Activated CD8-positive, alpha-beta T cell treated with anti-CD3 and anti-CD28 coated beads for 36 hours (primary cell): Measurements from ENCODE around the gene PLPPR2. TPM values are rescaled to one million over a fixed set of nuclear protein-coding genes. Genes with fewer than 3 reads are reported as not detected.

Experiments
- ATAC-seq: fragments of 200-7000 bp; cut with Tn5 transposase; one replicate; pipeline ENCODE4 v1.10.0; 2021; ENCODE audit warnings: mild to moderate bottlenecking, moderate library complexity
- CTCF ChIA-PET: fragments of 350-600 bp; sonication (Branson Sonifier 250); formaldehyde crosslinking; loops from one replicate; lab custom pipeline; 2021; ENCODE audit warnings: antibody characterized with exemption; lab: Charles Lee
- POLR2A ChIA-PET: fragments of 350-600 bp; sonication (Branson Sonifier 250); formaldehyde crosslinking; loops from one replicate; lab custom pipeline; 2021; ENCODE audit warnings: antibody characterized with exemption; lab: Charles Lee
- DNase-seq: peaks from one replicate; pipeline ENCODE4 v3.0.0-alpha.2; 2020
- H3K27ac Mint-ChIP-seq: one replicate; pipeline ENCODE4 v1.8.0; 2021; ENCODE audit warnings: mild to moderate bottlenecking, mixed read lengths
- H3K27me3 Mint-ChIP-seq: one replicate; pipeline ENCODE4 v1.8.0; 2021; ENCODE audit warnings: mixed read lengths
- H3K36me3 Mint-ChIP-seq: one replicate; pipeline ENCODE4 v1.8.0; 2021; ENCODE audit warnings: low read depth, mixed read lengths
- H3K4me1 Mint-ChIP-seq: one replicate; pipeline ENCODE4 v1.8.0; 2021; ENCODE audit warnings: low read depth, mixed read lengths
- H3K4me3 Mint-ChIP-seq: one replicate; pipeline ENCODE4 v1.8.0; 2021; ENCODE audit warnings: mild to moderate bottlenecking, moderate library complexity, mixed read lengths
- H3K9me3 Mint-ChIP-seq: one replicate; pipeline ENCODE4 v1.8.0; 2021; ENCODE audit warnings: mixed read lengths
- CTCF ChIP-seq: fragments of 200-600 bp; IDR thresholded peaks from one replicate; pipeline ENCODE4 v1.8.0; 2022; ENCODE audit warnings: antibody characterized with exemption, mild to moderate bottlenecking
- intact Hi-C: fragments of 100-400 bp; cut with micrococcal nuclease; formaldehyde crosslinking; loops from one replicate; pipeline ENCODE4 v1.10.0; 2022
- total RNA-seq, 2 experiments: library from RNA; stranded (reverse); gene quantifications; one replicate each; pipeline ENCODE4 v1.2.3, GENCODE V29; 2021

PLPPR2 gene
- total RNA-seq, 2 experiments from 2014 or later, result 1.2 to 1.8 TPM

DNA sequence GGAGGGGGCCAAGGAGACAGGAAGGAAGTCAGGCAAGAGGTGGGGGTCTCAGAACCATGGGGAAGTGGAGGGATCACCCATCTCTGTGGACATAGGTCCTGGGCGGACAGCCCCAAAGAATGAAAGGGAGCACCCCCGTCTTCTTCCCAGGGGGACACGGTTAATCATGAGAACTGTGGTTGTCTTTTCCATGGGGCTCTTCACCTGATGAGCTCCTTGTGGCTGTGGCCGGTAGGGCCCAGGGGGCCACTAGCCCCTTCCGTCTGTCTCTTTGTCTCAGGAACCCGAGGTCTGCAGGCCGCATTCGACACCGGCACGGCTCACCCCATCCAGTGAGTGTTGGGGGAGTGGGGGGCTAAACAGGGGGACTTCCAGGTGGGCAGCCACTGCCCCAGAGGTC lies 8.6 kb downstream of the PLPPR2 start:
- no peaks in the 10 kb centered on the region for H3K9me3 Mint-ChIP-seq
- H3K27me3 Mint-ChIP-seq, result no peaks in the 10 kb centered on the region

GRCh38 chr19:11364296-11364904 lies 9.2 kb downstream of the PLPPR2 start:
- ChIA-PET CTCF (no interaction called here), POLR2A (interaction anchor here (1.4 kb wide), 1 partner anchor 10 kb away, joined by 3 read pairs; the partner anchor contains the start of gene SWSAP1)
- Mint-ChIP-seq H3K27me3 (no peaks in the 10 kb centered on the region), H3K4me3 (no peak overlapping the region), H3K4me1 (no peaks in the 10 kb centered on the region), H3K36me3 (peaks cover 8% of the 10 kb centered on the region), H3K9me3 (no peaks in the 10 kb centered on the region), H3K27ac (no peak overlapping the region)
- intact Hi-C loops, result no loop called here
- ATAC-seq (no peak), DNase-seq (no peak)
- TF ChIP-seq CTCF, result no peak

More for the DNA sequence above, 8.6 kb downstream of the PLPPR2 start:
- Mint-ChIP-seq H3K27ac (no peak overlapping the region), H3K4me1 (no peaks in the 10 kb centered on the region), H3K4me3 (no peak overlapping the region), H3K36me3 (peaks cover 5% of the 10 kb centered on the region)
- CTCF ChIA-PET, result interaction anchor here (1.1 kb wide), 1 partner anchor 18 kb away, joined by 3 read pairs; no protein-coding TSS in a partner anchor
- no peak for DNase-seq
- no peak for ATAC-seq
- intact Hi-C loops, result no loop called here
- POLR2A ChIA-PET, result interaction anchor here (1.4 kb wide), 1 partner anchor 11 kb away, joined by 3 read pairs; the partner anchor contains the start of gene SWSAP1
- no peak for TF ChIP-seq CTCF

DNA sequence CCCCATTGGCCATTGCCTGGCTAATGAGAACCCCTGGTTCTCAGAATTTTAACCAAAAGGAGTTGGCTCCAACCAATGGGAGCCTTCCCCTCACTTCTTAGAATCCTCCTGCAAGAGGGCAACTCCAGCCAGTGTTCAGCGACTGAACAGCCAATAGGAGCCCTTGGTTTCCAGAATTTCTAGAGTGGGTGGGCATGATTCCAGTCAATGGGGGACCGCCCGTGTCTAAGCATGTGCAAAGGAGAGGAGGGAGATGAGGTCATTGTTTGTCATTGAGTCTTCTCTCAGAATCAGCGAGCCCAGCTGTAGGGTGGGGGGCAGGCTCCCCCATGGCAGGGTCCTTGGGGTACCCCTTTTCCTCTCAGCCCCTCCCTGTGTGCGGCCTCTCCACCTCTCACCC lies 9.7 kb downstream of the PLPPR2 start:
- H3K9me3 Mint-ChIP-seq, result no peaks in the 10 kb centered on the region
- intact Hi-C loops, result no loop called here
- H3K27ac Mint-ChIP-seq, result no peak overlapping the region
- ChIA-PET POLR2A (no interaction called here), CTCF (no interaction called here)
- no peaks in the 10 kb centered on the region for H3K27me3 Mint-ChIP-seq
- no peak for ATAC-seq
- DNase-seq, result no peak
- H3K4me1 Mint-ChIP-seq, result no peaks in the 10 kb centered on the region
- TF ChIP-seq CTCF, result no peak
- H3K36me3 Mint-ChIP-seq, result peaks cover 11% of the 10 kb centered on the region
- no peak overlapping the region for H3K4me3 Mint-ChIP-seq

- CTCF ChIA-PET, result no interaction called here
- no peaks in the 10 kb centered on the region for H3K4me1 Mint-ChIP-seq
- H3K27ac Mint-ChIP-seq, result no peak overlapping the region
- TF ChIP-seq CTCF, result no peak
- DNase-seq (no peak), ATAC-seq (no peak)
- H3K27me3 Mint-ChIP-seq, result no peaks in the 10 kb centered on the region
- intact Hi-C loops, result no loop called here
- H3K9me3 Mint-ChIP-seq, result no peaks in the 10 kb centered on the region
- no peak overlapping the region for H3K4me3 Mint-ChIP-seq
- POLR2A ChIA-PET, result no interaction called here
- peaks cover 12% of the 10 kb centered on the region for H3K36me3 Mint-ChIP-seq
Measured at GRCh38 chr19:11365557-11366117, 10.4 kb downstream of the PLPPR2 start.

DNA sequence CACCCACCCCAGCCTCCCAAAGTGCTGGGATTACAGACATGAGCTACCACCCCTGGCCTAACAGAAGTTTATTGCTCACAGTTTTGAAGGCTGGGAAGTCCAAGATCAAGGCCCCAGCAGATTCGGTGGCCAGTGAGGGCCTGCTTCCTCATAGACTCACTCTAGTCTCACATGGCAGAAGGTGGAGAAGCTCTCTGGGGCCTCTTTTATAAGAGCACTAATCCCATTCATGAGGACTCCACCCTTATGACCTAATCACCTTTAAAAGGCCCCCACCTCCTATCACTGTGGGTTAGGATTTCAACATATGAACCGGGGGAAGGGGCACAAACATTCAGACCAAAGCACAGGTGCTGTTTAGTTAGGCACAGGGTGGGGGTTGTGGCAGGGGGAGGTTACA lies 12.3 kb downstream of the PLPPR2 start:
- no peak overlapping the region for H3K27ac Mint-ChIP-seq

More for the DNA sequence above, 12.3 kb downstream of the PLPPR2 start:
- ChIA-PET POLR2A (interaction anchor here (0.8 kb wide), 1 partner anchor 30 kb away, joined by 3 read pairs; no protein-coding TSS in a partner anchor), CTCF (interaction anchor here (1.3 to 1.4 kb wide), 2 partner anchors 13 to 242 kb away, joined by 3 to 14 read pairs; no protein-coding TSS in a partner anchor)
- Mint-ChIP-seq H3K4me1 (no peaks in the 10 kb centered on the region), H3K9me3 (no peaks in the 10 kb centered on the region), H3K4me3 (no peak overlapping the region), H3K27me3 (no peaks in the 10 kb centered on the region), H3K36me3 (peaks cover 18% of the 10 kb centered on the region)
- no peak for ATAC-seq
- TF ChIP-seq CTCF, result no peak
- no peak for DNase-seq
- intact Hi-C loops, result no loop called here
